ENCODE measurements around the gene PRX. TPM values are rescaled to one million over a fixed set of nuclear protein-coding genes. Genes with fewer than 3 reads are reported as not detected.

PRX gene
- total RNA-seq, 1 experiment from 2014 or later, result 2.5 TPM

GRCh38 chr19:40380199-40381037 is 32.8 kb downstream of the PRX start:
- Histone ChIP-seq H3K9me3 (ENCODE audit: low read depth, low read length, poor library complexity, severe bottlenecking) (no peaks in the 10 kb centered on the region), H3K27ac (ENCODE audit: low read depth, low read length, poor library complexity, severe bottlenecking) (no peak overlapping the region), H3K27me3 (replicated peaks; ENCODE audit: insufficient read depth, low read depth, low read length, poor library complexity) (no peaks in the 10 kb centered on the region), H3K36me3 (ENCODE audit: insufficient read depth, low read length, poor library complexity, severe bottlenecking) (peaks cover 18% of the 10 kb centered on the region), H3K4me3 (ENCODE audit: low read depth, low read length, poor library complexity, severe bottlenecking) (no peak overlapping the region), H3K4me1 (ENCODE audit: insufficient read depth, low read length, poor library complexity, severe bottlenecking) (no peaks in the 10 kb centered on the region)
- no peak for DNase-seq (ENCODE audit: low spot score)
- intact Hi-C loops (cut with micrococcal nuclease; ENCODE audit: unreplicated experiment), result no loop called here
- CTCF ChIA-PET, result no interaction called here
- BruUV-seq (replicated peaks), result no TSS peak
- TF ChIP-seq EZH2 (IDR thresholded peaks at IDR 0.05; ENCODE audit: borderline replicate concordance, low read depth, low read length, poor library complexity, severe bottlenecking), result no peak
- TF ChIP-seq, protein P1, sequence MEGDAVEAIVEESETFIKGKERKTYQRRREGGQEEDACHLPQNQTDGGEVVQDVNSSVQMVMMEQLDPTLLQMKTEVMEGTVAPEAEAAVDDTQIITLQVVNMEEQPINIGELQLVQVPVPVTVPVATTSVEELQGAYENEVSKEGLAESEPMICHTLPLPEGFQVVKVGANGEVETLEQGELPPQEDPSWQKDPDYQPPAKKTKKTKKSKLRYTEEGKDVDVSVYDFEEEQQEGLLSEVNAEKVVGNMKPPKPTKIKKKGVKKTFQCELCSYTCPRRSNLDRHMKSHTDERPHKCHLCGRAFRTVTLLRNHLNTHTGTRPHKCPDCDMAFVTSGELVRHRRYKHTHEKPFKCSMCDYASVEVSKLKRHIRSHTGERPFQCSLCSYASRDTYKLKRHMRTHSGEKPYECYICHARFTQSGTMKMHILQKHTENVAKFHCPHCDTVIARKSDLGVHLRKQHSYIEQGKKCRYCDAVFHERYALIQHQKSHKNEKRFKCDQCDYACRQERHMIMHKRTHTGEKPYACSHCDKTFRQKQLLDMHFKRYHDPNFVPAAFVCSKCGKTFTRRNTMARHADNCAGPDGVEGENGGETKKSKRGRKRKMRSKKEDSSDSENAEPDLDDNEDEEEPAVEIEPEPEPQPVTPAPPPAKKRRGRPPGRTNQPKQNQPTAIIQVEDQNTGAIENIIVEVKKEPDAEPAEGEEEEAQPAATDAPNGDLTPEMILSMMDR (conservative IDR thresholded peaks at IDR 0.05; ENCODE audit: low read depth, low read length), result no peak
- POLR2A ChIA-PET (ENCODE audit: low non-redundant PET), result no interaction called here

DNA sequence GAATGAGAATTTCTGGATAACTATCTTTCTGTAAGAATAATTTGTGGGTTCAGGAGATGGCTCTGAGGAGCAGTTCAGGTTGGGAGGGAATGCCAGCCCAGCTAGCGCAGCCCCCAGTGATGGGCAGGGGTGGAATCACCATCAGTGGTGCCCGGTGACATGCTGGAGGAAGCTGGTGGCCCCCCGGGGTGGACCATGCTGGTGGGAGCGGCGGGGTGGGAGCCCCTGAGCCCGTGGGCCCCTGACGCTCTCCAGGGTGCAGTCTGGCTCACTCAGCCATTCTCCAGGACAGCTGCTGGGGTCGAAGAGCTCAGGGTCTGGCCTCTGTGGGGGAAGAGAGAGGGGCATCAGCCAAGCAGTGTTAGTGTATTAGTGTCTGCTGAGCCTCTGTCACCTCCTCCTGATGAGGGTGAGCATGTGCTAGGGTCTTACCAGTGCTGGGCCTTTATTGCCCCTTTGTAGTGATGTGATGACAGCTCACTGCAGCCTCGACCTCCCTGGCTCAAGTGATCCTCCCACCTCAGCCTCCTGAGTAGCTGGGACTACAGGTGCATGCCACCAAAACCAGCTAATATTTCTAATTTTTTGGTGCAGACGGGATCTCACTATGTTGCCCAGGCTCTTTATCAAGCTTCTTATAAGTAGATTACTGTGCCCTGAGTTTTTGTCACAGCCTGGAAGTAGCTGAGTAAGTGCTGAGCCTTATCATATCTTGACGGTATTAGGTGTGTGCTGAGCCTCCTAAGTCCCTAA is 33.6 kb downstream of the PRX start:
- Histone ChIP-seq H3K4me3 (ENCODE audit: low read depth, low read length, poor library complexity, severe bottlenecking) (no peak overlapping the region), H3K27me3 (replicated peaks; ENCODE audit: insufficient read depth, low read depth, low read length, poor library complexity) (no peaks in the 10 kb centered on the region), H3K4me1 (ENCODE audit: insufficient read depth, low read length, poor library complexity, severe bottlenecking) (no peaks in the 10 kb centered on the region), H3K9me3 (ENCODE audit: low read depth, low read length, poor library complexity, severe bottlenecking) (no peaks in the 10 kb centered on the region), H3K27ac (ENCODE audit: low read depth, low read length, poor library complexity, severe bottlenecking) (no peak overlapping the region), H3K36me3 (ENCODE audit: insufficient read depth, low read length, poor library complexity, severe bottlenecking) (peaks cover 18% of the 10 kb centered on the region)
- ChIA-PET POLR2A (ENCODE audit: low non-redundant PET) (no interaction called here), CTCF (no interaction called here)
- TF ChIP-seq, protein P1 (conservative IDR thresholded peaks at IDR 0.05; ENCODE audit: low read depth, low read length), result no peak
- no peak for TF ChIP-seq EZH2 (IDR thresholded peaks at IDR 0.05; ENCODE audit: borderline replicate concordance, low read depth, low read length, poor library complexity, severe bottlenecking)
- intact Hi-C loops (cut with micrococcal nuclease; ENCODE audit: unreplicated experiment), result no loop called here
- BruUV-seq (replicated peaks), result no TSS peak
- no peak for DNase-seq (ENCODE audit: low spot score)

GRCh38 chr19:40378509-40378908 is 34.7 kb downstream of the PRX start:
- CTCF ChIA-PET, result no interaction called here
- H3K27me3 ChIP-seq (replicated peaks; ENCODE audit: insufficient read depth, low read depth, low read length, poor library complexity), result no peaks in the 10 kb centered on the region
- POLR2A ChIA-PET (ENCODE audit: low non-redundant PET), result no interaction called here
- H3K4me1 ChIP-seq (ENCODE audit: insufficient read depth, low read length, poor library complexity, severe bottlenecking), result no peaks in the 10 kb centered on the region
- H3K4me3 ChIP-seq (ENCODE audit: low read depth, low read length, poor library complexity, severe bottlenecking), result no peak overlapping the region
- TF ChIP-seq, protein P1 (conservative IDR thresholded peaks at IDR 0.05; ENCODE audit: low read depth, low read length), result no peak
- no peak for TF ChIP-seq EZH2 (IDR thresholded peaks at IDR 0.05; ENCODE audit: borderline replicate concordance, low read depth, low read length, poor library complexity, severe bottlenecking)
- H3K36me3 ChIP-seq (ENCODE audit: insufficient read depth, low read length, poor library complexity, severe bottlenecking), result peaks cover 25% of the 10 kb centered on the region
- no peaks in the 10 kb centered on the region for H3K9me3 ChIP-seq (ENCODE audit: low read depth, low read length, poor library complexity, severe bottlenecking)
- no peak for DNase-seq (ENCODE audit: low spot score)
- no peak overlapping the region for H3K27ac ChIP-seq (ENCODE audit: low read depth, low read length, poor library complexity, severe bottlenecking)
- intact Hi-C loops (cut with micrococcal nuclease; ENCODE audit: unreplicated experiment), result no loop called here
- no TSS peak for BruUV-seq (replicated peaks)
